HG03469 (cell line): Measurements from ENCODE around the gene ACSM2B.
"Not testable (repeated sequence)": the region's sequence is repeated elsewhere in the genome, so short reads cannot be mapped to it uniquely, and the experiment has no call there.

ENCODE experiments used
- ATAC-seq: cut with Tn5 transposase; IDR thresholded peaks from one replicate; pipeline ENCODE4 v1.9.1; 2021; ENCODE audit warnings: mild to moderate bottlenecking, moderate library complexity, moderate number of reproducible peaks; ENCODE audit not compliant: unreplicated experiment

Gene ACSM2B, protein sequence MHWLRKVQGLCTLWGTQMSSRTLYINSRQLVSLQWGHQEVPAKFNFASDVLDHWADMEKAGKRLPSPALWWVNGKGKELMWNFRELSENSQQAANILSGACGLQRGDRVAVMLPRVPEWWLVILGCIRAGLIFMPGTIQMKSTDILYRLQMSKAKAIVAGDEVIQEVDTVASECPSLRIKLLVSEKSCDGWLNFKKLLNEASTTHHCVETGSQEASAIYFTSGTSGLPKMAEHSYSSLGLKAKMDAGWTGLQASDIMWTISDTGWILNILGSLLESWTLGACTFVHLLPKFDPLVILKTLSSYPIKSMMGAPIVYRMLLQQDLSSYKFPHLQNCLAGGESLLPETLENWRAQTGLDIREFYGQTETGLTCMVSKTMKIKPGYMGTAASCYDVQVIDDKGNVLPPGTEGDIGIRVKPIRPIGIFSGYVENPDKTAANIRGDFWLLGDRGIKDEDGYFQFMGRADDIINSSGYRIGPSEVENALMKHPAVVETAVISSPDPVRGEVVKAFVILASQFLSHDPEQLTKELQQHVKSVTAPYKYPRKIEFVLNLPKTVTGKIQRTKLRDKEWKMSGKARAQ

DNA sequence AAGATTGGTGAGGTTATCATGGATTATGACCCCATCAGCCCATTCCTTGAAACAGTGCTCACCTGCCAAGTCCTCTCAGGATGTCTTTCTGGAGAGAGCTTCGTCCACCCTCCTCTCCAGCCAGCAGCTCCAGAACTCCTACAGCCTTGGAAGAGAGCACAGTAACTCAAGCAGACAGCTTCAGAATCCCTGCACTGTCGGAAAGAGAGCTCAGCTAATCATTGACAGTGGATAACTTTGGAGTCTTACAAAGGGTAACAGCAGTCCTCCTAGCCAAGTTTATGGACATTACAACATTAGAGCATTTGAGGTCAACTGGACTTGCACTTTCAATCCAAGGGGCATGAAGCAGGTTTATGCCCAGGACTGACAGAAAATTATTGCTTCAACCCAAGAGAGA is at the start of gene ACSM2B:
ACSM2B (minus strand) TSS at position 223 of the 400 bp plus-strand sequence. CDS start 11,522 bp downstream, outside the sequence.
- not testable (repeated sequence) for ATAC-seq

DNA sequence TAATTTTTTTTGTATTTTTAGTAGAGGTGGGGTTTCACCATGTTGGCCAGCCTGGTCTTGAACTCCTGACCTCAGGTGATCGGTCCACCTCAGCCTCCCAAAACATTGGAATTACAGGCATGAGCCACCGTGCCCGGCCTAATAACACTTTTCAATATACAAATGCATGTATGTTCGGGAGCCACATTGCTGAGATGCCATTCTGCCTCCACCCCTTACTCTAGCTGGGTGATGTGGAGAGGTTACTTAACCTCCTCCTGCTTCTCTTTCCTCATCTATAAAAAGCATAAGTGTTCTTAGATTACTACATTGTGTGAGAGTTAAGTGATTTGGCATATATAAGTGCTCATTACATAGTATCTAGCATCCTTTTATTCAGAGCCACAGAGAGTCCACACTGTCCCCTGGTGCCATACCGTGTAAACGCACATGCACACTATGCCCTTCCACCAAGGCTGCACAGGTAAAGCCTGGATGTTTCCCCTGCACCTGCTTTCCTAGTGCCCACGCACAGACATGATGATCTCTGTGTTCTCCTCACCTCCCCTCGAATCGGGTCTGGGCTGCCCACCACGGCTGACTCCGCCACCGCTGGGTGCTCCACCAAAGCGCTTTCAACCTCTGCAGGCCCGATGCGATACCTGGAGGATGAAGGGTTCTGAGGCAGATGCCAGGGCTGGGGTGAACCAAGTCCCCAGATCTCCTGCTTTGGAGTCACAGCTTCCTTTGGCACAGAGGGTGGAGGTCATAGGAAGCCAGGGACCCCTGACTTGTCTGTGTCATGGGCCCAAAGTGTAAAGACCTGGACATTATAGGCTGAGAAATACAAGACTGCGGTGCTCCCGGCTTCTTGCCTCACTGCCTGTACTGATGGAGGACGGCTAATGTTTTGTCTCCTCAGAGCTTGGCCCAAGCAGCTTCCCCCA is 49.0 kb upstream of the ACSM2B start:
- no peak for ATAC-seq

DNA sequence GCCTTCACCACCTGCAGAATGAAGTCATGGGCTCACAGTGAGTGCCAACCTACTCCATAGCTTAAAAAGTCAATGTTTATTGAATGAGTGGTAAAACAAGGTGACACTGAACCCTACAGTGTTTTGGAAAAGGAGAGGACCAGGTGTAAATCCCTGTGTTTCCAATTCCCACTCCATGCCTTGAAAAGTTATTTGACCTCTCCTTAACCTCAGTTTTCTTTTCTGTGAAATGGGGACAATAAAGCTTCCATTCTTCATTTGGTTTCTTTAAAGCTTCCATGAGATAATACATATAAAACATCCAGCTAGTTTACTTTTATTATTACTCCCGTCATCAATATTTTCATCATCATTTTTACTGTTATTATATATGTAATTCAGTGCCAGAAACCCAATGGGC is 48.0 kb upstream of the ACSM2B start:
- ATAC-seq: no peak

DNA sequence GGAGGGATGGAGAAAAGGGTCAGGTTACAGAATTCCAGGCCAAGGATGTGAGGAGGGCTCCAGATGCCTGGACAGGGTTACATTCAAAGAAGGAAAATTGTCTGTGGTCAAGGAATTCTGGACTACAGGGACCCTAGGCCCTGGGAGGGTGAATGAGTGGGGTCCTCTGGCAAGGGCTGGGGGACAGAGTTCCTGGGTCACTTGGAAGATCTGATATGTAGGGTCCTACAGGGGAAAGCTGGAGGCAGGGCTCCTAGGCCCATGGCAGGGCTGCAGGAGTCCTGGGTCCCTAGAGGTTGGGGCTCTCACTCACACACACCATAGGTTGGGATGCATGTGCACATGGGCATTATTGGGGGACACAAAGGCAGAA is 46.3 kb upstream of the ACSM2B start:
- ATAC-seq: no peak

DNA sequence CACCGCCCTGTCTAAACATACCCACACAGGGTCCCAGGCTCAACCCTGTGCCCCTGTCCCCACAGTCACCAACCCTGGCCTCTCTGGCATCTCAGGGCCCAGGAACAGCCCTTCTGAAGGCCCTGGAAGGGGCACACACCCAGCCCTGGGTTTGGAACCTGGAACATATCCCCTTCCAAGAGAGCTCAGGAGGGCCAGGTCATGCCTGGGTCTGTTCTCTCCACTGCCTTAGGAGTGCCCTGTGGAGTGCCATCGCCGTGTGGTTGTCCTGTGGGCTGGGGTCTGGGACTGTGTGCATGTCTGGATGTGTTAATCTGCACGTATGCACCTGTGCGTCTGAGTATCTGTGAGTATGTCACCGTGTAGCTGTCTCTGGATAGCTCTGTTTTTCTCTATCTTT is 45.2 kb upstream of the ACSM2B start:
- ATAC-seq: no peak

DNA sequence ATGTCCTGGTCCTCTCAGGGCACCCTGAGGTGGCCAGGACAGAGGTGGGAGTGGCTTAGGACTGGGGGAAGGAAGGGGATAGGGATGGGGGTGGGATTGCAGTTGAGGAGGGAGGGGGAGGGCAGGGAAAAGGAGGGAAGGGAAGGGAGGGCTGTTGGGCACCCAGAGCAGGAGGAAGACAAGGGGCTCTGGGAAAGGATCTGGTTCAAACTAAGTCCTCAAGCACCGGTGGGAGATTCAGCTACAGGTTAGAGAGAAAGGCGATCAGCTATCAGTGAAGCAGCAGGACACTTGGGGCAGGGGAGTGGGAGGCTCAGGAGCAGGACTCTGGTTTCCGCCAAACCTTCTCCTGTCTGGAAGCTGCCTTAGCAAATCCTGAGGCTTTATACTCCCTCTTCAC is 44.6 kb upstream of the ACSM2B start:
- ATAC-seq: no peak

DNA sequence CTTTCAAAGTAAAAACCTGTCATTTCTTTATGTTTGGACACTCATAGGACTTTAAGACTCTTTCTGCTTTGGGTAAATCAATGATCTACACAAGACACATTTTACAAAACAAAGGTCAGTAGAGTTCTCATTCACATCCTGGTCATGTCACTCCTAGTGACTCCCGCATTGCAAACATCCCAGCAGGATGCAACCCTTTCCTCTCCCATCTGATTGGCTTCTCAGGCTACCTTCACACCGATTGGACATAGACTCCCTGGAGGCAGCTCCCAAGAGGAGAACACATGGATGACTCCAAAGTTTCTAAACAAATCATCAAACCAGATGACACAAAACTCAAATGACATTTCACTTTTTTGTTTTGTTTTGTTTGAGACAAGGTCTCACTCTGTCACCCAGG is 43.8 kb upstream of the ACSM2B start:
- ATAC-seq: no peak

DNA sequence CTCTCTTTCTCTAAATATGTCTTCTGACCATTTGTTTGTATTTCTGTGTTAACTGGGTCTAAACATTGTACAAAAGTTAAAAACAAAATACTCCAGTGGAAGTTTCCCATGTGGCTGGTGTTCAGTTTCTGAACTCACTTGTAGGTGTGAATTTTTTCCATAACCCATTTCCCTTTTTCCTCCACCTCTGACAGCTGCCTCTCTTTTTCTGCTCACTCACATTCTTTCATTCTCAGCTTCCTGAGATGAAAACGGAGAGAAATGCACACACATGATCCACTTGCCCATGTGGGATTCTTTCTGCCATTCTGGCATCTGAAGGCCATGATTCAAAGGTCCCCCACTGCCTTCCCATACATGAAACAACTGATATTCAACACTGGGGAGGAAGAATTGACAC is 41.1 kb upstream of the ACSM2B start:
- no peak for ATAC-seq

DNA sequence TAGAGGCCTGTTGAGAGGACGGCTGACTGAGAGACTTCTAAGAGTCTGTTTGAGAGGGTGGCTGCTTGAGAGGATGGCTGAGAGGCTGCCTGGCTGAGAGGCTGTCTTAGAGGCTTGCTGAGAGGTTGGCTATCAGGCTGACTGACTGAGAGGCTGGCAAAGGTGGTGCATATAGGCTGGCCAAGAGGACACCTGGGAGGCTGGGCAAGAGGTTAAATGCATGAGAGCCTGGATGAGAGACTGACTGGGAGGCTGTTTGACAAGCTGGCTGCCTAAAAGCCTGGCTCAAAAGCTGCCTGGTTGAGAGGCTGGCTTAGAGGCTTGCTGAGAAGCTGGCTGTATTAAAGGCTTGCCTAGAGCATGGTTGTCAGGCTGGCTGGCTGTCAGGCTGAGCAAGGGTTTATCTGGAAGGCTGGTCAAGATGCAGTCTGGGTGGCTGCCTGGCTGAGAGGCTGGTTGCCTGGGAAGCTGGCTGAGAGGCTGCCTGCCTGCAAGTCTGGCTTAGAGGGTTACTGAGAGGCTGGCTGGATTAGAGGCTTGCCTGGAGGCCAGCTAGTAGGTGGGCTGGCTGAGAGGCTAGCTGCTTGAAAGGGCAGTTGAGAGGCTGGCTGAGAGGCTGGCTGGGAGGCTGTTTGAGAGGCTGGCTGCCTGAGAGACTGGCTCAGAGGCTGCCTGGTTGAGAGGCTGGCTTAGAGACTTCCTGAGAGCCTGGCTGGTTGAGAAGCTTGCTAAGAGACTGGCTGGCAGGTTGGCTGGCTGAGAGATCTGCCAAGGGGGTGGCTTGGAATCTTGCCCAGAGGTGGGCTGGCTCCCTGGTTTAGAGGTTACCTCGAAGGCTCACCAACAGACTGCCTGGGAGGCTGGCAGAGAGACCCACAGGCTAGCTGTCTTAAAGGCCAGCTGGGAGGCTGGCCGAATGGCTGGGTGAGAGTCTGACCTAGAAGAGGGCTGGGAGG is 38.3 kb upstream of the ACSM2B start:
- no peak for ATAC-seq

DNA sequence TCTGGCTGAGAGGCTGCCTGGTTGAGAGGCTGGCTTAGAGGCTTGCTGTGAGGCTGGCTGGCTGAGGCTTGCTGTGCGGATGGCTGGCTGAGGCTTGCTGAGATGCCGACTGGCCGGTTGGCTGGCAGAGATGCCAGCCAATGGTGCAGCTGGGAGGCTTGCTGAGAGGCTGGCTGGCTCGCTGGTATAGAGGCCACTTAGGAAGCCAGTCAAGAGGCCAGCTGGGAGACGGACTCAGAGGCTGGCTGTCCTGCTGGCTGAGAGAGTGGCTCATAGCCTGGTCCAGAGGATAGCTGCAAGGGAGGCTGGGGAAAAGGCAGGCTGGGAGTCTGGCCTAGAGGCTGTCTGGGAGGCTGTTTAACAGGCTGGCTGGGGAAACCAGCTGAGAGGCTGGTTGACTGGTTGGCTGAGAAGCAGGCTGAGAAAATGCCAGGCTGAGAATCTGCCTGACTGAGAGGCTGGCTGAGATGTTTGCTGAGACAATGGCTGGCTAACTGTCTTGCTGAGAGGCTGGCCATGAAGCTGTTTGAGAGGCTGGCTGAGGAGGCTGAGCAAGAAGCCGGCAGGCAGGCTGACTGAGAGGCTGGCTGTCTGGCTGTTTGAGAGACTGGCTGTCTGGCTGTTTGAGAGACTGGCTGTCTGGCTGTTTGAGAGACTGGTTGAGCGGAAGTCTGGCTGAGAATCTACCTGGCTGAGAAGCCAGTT is 37.5 kb upstream of the ACSM2B start:
- no peak for ATAC-seq

DNA sequence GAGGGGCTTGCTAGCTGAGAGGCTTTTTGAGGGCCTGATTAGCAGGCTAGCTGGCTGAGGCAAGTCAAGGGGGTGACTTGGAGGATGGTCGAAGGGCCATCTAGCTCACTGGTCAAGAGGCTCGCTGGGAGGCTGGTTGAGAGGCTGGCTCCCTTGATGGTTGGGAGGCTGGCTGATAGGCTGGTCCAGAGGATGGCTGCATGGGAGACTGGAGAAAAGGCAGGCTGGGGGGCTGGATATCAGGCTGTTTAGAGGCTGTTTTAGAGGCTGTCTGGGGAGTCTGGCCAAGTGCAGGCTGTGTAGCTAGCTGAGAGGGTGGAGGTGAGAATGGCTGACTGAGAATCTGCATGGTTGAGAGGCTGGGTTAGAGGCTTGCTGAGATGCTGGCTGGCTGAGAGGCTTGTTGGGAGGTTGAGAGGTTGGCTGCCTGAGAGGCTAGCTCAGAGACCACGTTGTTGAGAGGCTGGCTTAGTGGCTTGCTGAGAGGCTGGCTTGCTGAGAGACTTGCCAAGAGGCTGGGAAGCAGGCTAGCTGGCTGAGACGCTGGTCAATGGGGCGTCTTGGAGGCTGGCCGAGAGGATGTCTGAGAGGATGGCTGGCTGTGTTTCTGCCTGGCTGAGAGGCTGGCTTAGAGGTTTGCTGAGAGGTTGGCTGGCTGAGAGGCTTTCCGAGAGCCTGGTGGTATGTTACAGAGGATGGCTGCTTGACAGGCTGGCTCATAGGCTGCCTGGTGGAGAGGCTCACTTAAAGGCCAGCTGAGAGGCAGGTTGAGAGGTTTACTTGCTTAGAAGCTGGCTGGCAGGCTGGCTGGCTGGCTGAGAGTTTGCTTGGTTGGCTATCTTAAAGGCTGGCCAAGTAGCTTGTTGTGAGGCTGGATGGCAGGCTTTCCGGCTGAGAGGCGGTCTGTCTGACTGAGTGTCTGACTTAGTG is 36.6 kb upstream of the ACSM2B start:
- ATAC-seq: no peak

DNA sequence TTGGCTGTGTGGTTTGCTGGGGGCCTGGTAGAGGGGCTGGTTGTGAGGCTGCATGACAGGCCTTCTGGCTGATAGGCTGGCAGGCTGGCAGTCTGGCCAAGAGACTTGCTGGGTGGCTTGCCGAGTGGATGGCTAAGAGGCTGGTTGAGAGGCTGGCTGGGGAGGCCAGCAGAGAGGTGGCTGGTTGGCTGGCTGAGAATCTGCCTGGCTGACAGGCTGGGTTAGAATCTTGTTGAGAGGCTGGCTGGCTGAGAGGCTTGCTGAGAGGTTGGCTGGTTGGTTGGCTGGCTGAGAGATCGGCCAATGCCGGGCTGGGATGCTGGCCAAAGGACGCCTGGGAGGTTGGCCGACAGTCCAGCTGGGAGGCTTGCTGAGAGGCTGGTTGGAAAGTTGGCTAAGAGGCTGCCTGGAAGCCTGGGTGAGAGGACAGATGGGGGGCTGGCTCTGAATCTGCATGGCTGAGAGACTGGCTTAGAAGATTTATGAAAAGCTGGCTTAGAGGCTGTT is 35.9 kb upstream of the ACSM2B start:
- ATAC-seq: no peak

DNA sequence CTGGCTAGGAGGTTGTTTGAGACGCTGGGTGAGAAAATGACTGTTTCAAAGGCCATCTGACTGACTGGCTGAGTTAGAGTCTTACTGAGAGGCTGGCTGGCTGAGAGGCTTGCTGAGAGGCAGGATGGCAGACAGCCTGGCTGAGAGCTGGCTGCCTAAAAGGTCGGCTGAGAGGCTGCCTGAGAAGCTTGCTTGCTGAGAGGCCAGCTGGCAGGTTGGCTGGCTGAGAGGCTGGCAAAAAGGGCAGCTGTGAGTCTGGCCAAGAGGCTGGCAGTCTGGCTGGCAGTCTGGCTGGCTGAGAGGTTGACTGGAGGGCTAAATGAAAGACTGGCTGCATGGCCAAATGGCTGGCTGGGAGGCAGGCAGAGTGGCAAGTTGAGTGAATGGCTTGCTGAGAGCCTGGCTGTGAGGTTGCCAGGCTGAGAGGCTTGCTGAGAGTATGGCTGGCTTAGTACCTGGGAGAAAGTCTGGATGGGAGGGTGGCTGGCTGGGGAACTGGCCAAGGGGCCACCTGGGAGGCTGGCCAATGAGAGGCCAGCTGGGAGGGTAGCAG is 35.3 kb upstream of the ACSM2B start:
- ATAC-seq: no peak

DNA sequence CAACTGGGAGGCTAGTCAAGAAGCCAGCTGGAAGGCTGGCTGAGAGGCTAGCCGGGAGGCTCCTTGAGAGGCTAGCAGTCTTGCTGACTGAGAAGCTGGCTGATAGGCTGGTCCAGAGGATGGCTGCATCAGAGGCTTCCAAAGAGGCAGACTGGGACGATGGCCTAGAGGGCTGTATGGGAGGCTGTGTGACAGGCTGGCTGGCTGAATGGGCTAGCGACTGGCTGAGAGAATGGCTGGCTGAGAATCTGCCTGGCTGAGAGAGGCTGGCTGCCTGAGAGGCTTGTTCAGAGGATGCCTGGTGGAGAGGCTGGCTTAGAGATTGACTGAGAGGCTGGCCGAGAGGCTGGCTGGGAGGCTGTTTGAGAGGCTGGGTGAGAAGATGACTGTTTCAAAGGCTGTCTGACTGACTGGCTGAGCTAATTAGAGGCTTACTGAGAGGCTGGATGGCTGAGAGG is 34.8 kb upstream of the ACSM2B start:
- no peak for ATAC-seq

DNA sequence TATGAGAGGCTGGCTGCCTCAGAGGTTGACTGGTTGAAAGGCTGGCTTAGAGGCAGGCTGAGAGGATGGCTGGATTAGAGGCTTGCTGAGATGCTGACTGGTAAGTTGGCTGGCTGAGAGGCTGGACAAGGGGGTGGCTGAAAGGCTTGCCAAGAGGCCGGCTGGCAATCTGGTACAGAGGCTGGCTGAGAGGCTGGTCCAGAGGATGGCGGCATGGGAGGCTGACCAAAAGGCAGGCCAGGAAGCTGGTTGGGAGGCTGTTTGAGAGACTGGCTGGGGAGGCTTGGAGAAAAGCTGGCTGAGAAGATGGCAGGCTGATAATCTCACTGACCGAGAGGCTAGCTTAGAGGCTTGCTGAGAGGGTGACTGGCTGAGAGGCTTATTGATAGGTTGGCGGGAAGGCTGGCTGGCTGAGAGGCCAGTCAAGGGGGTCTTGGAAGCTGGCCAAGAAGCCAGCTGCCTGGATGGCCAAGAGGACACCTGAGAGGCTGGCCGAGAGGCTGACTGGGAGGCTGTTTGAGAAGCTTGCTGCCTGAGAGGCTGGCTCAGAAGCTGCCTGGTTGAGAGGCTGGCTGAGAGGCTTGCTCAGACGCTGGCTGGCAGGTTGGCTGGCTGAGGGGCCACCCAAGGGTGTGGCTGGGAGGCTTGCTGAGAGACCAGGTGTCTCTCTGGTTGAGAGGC is 34.2 kb upstream of the ACSM2B start:
- ATAC-seq: no peak

DNA sequence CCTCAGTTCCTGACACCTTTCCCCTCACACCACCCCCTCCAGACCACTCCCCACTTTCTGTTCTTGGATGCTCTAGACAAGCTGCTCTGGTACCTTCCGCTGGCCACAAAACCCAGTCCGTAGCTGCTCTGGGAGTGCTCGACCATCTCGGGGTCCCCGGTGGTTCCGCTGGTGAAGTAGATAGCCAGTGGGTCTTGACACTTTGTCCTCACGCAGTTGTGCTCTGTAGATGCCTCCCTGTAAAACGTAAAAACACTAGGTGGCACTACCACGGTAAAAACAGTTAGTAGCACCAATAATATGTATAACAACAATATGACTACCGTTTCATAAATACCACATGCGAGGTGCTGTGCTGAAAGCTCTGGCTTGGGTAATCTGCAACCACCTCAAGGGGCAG is 26.0 kb upstream of the ACSM2B start:
- ATAC-seq: not testable (repeated sequence)

DNA sequence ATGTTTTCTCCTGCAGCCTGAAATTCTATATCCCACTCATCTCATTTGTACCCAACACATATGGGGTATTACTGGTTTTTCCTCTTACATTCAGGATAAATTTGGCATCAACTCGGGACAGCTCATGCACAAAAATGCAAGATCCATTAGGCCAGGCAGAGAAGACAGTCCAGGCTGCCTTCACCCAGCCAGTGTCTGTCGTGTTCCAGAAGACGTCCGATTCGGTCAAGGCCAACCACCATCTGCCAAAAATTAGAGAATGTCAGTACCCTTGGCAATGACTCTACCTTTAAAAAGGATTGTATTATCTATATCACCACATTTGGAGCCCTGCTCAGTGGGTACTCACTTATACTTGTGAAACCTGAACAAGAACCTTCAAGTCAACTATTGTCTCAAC is 23.3 kb upstream of the ACSM2B start:
- not testable (repeated sequence) for ATAC-seq
